Astrocyte of the spinal cord (primary cell): ENCODE data around the gene LSG1.
A peak's percentile ranks its signal among the peaks of the same experiment; 100 is the strongest.

Experiments
- DNase-seq: peaks from one replicate; pipeline ENCODE4 v3.0.0; 2011; ENCODE audit warnings: low read depth, low spot score
- H3K4me3 ChIP-seq: 2 replicates; pipeline ENCODE4 v1.5.1; 2011; ENCODE audit warnings: low read depth, mild to moderate bottlenecking, low read length, moderate library complexity
- CTCF ChIP-seq: IDR thresholded peaks from 2 replicates; pipeline ENCODE4 v1.5.1; 2012; ENCODE audit warnings: low read depth, mild to moderate bottlenecking, low read length, inconsistent platforms
- in situ Hi-C: cut with HindIII; loops from 2 replicates; pipeline ENCODE4 v1.10.0; 2017; ENCODE audit warnings: low sequenced_read_pairs

The LSG1 gene

DNA sequence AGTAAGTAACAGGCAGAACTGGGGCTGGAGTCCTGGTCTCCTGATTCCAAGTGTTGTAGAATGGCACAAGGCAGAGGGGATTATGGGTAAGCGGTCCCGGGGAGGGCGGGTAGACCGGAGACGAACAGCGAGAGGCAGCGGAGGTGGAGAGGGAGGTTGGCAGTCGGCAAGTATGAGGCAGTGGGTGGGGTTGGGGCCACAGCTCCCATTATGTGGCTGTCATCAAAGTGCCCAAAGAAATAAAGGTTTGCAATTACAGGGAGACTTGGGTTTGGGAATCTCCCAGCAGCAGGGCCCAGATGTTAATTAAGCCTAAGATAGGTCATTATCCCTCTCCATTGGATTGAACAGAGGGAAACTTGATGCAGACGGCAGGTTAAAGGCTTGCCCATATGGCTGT is 30.6 kb upstream of the LSG1 start:
- TF ChIP-seq CTCF = no peak
- in situ Hi-C loops = no loop called here
- no peak for DNase-seq
- no peak overlapping the region for H3K4me3 ChIP-seq

- in situ Hi-C loops = no loop called here
- H3K4me3 ChIP-seq = no peak overlapping the region
- TF ChIP-seq CTCF = no peak
- no peak for DNase-seq
Observed at GRCh38 chr3:194696702-194697101, 24.7 kb upstream of the LSG1 start.

DNA sequence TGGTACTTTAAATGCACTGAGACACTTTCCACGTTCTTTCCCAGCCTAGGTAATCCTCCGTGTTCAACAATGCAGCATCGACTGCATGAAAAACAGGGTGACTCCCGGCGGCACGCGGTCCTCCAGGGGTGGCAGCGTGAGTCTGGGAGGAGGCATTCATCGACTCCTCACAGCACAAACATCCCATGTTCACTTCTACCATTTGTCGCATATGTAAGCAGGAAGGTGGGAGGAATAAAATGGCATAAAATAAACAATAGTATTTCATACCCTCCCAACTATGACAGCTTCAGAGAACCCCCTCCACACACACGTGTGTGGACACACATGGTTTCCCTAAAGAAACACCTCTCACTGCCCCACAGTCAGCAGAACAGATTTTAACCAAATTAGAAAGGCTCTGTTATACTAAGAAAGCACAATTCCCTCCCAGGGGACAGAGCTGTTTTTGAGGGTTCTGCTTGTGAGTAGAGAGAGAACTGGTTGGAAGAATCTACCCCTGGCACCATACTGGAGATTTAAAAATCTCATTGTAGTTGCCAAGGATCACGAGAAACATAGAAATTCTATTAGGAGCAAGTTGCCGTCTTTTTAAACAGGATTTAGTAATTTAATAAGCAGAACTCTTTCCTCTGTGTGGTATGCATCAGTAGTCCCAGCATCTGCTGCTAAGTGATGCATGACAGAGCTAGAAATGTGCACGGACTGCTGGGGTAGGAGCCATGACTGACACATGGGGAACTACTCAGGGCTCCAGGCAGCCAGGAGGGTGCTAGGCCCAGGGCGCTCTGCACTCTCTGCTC is 19.7 kb upstream of the LSG1 start:
- DNase-seq = no peak
- TF ChIP-seq CTCF = no peak
- no peak overlapping the region for H3K4me3 ChIP-seq
- in situ Hi-C loops = no loop called here

GRCh38 chr3:194690501-194691372 is 18.7 kb upstream of the LSG1 start:
- in situ Hi-C loops = no loop called here
- TF ChIP-seq CTCF = no peak
- peak; percentile 34 for DNase-seq
- H3K4me3 ChIP-seq = no peak overlapping the region

DNA sequence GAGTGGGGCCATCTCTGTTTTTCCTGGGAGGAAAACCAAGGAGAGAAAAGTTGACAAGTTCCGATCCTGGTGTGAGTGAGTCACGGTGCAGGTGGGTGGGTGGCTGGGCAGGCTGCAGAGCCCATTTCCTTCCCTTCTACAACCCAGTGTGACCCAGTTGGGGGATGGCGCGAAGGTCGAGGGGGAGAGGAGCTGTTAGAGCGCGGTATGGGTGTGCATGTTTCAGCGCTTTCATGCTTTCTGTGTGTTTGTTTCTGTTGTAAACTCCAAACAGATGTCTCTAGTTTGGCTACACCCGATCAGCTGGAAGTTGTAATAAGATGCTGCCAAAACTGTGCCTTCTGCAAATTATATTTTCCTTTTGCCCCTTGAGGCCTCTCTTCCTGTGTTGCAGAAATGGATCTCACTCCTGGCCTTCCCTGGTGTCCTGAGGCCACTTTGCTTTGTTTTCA is 17.5 kb upstream of the LSG1 start:
- in situ Hi-C loops = loop anchor here (10.0 kb wide), 1 partner anchor 565 kb away; no protein-coding TSS in a partner anchor
- no peak for TF ChIP-seq CTCF
- DNase-seq = peak; percentile 68
- H3K4me3 ChIP-seq = peak overlapping the region; percentile 13

- H3K4me3 ChIP-seq = peak overlapping the region; percentile 13
- no peak for TF ChIP-seq CTCF
- DNase-seq = no peak
- in situ Hi-C loops = loop anchor here (10.0 kb wide), 1 partner anchor 566 kb away; no protein-coding TSS in a partner anchor
Observed at GRCh38 chr3:194688946-194689345, 17.0 kb upstream of the LSG1 start.
